ENCODE measurements around the gene ADARB2.

The ADARB2 gene

GRCh38 chr10:1615186-1615954, 122.0 kb downstream of the ADARB2 start:
- in situ Hi-C loops (cut with MboI; ENCODE audit: low sequenced_read_pairs, unreplicated experiment), result no loop called here
- TF ChIP-seq, protein P1, sequence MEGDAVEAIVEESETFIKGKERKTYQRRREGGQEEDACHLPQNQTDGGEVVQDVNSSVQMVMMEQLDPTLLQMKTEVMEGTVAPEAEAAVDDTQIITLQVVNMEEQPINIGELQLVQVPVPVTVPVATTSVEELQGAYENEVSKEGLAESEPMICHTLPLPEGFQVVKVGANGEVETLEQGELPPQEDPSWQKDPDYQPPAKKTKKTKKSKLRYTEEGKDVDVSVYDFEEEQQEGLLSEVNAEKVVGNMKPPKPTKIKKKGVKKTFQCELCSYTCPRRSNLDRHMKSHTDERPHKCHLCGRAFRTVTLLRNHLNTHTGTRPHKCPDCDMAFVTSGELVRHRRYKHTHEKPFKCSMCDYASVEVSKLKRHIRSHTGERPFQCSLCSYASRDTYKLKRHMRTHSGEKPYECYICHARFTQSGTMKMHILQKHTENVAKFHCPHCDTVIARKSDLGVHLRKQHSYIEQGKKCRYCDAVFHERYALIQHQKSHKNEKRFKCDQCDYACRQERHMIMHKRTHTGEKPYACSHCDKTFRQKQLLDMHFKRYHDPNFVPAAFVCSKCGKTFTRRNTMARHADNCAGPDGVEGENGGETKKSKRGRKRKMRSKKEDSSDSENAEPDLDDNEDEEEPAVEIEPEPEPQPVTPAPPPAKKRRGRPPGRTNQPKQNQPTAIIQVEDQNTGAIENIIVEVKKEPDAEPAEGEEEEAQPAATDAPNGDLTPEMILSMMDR (IDR thresholded peaks at IDR 0.05; ENCODE audit: borderline replicate concordance, control extremely low read depth, extremely low read depth, insufficient read depth, missing control alignments), result no peak
- DNase-seq (ENCODE audit: low spot score), result no peak

DNA sequence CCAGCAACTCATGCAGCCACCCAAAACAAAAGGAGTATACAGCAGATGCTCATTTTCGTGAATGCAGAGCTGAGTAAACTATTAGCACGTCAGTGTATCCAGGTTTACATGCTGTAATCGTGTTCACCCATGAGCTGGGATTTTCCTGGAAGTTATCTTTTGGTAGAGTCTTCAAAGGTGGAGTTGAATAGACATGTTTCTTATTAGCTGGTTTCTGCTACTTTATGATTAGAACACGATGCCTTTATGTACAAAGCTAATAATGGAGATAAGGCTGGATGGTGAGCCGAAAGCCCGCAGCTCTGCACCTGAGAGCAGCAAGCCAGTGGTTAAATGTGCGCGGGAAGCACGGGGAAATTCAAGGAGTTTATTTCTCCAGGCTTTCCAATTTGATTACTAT, 123.8 kb downstream of the ADARB2 start:
- TF ChIP-seq, protein P1 (IDR thresholded peaks at IDR 0.05; ENCODE audit: borderline replicate concordance, control extremely low read depth, extremely low read depth, insufficient read depth, missing control alignments), result no peak
- DNase-seq (ENCODE audit: low spot score), result no peak

GRCh38 chr10:1612908-1613307, 124.4 kb downstream of the ADARB2 start:
- DNase-seq (ENCODE audit: low spot score), result no peak
- in situ Hi-C loops (cut with MboI; ENCODE audit: low sequenced_read_pairs, unreplicated experiment), result no loop called here
- TF ChIP-seq, protein P1 (IDR thresholded peaks at IDR 0.05; ENCODE audit: borderline replicate concordance, control extremely low read depth, extremely low read depth, insufficient read depth, missing control alignments), result no peak

More for the DNA sequence above, 123.8 kb downstream of the ADARB2 start:
- in situ Hi-C loops (cut with MboI; ENCODE audit: low sequenced_read_pairs, unreplicated experiment), result no loop called here

DNA sequence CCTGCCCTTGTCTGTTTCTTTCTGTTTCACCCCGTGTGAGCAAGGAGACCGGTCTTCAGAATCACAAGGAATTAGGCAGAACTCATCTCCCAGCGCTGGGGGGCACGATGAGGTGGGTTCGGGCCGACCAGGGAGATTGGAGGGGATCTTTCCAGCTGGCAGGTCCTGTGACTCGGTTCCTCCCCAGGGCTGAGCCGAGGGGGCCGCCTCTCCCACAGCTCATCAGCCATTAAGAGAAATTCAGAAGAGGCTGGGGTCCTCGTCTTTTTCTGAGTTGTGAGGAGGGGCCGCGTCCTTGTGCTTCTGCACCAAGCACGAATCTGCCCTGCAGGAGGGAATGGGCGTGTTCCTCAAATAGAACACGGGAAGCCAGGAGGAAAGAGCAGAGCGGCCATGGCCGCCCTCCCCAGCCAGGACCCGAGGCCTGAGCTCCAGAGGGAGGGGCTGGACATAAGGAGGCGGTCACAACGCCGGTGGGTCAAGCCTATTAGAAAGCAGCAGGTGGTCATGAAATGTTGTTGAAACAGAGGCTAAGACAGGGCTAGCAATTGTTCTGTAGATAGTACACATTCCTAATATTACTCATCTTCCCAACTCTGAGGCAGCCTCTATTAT, 125.3 kb downstream of the ADARB2 start:
- TF ChIP-seq, protein P1 (IDR thresholded peaks at IDR 0.05; ENCODE audit: borderline replicate concordance, control extremely low read depth, extremely low read depth, insufficient read depth, missing control alignments), result no peak
- in situ Hi-C loops (cut with MboI; ENCODE audit: low sequenced_read_pairs, unreplicated experiment), result no loop called here
- no peak for DNase-seq (ENCODE audit: low spot score)

DNA sequence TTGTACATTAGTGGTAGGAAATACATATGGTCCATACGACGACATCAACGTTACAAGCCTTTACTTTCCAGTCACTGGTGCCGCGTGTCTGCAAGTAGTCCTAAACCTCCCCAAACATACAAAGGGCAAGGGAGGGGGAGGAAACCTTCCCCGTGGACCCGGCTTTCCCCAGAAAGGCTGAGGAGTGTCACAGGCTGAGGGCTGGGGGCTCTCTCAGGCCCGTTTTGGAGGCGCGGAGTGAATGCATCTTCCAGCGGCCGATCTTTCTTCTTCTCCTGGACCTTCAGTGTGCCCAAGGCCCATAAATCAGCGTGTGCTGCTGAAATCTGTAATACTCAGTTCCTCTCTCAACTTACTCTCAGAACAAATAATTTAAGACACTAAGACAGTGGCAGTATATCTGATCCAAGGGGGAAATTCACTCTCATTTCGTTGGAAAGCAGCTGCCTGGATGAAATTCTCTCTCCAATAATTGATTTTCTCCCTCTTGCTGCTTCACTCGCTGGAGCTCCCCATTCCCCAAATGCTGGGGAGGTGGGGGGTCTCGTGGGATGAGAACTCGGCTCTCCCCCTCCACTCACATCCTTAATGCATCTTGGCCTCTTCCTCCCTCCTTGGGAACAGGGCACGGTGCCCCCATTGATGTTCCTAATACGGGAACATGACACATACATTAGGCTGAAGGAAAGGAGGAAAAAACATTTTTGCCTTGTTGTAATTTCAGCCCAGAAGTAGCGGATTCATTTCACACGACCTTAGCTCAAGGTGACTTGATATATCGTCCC, 126.1 kb downstream of the ADARB2 start:
- TF ChIP-seq, protein P1 (IDR thresholded peaks at IDR 0.05; ENCODE audit: borderline replicate concordance, control extremely low read depth, extremely low read depth, insufficient read depth, missing control alignments), result no peak
- no peak for DNase-seq (ENCODE audit: low spot score)
- in situ Hi-C loops (cut with MboI; ENCODE audit: low sequenced_read_pairs, unreplicated experiment), result no loop called here

DNA sequence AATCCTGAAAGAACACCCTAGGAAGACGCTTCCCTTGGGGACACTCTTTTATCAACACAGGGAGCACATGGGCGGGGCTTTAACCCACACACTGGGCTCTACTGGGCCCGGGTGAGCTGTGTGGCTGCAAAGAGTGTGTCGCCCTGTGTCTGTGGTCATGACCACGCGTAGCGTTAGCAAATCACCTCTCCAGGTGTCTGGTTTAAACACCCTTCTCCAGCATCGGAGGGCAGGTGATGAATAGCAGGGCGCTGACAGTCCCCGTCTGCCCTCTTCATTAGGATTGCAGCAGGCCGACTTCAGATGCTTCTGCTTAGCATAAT, 127.7 kb downstream of the ADARB2 start:
- no peak for DNase-seq (ENCODE audit: low spot score)
- in situ Hi-C loops (cut with MboI; ENCODE audit: low sequenced_read_pairs, unreplicated experiment), result no loop called here

More for the DNA sequence above, 127.7 kb downstream of the ADARB2 start:
- TF ChIP-seq, protein P1 (IDR thresholded peaks at IDR 0.05; ENCODE audit: borderline replicate concordance, control extremely low read depth, extremely low read depth, insufficient read depth, missing control alignments), result no peak

Measured in GM13976 (cell line).